Activated T-helper 2 cell treated with anti-CD3 and anti-CD28 coated beads, Interferon-gamma antibody, Interleukin-2, Interleukin-4, amounts not matched to agents 10 μg/mL and 5 μg/mL and 100 μg/mL, durations not matched to agents 14 hours and 24 hours and 36 hours (primary cell): ENCODE results near the gene TEX11. TPM values are rescaled to one million over a fixed set of nuclear protein-coding genes. Genes with fewer than 3 reads are reported as not detected.

ENCODE experiments used
- total RNA-seq: library from RNA; stranded (reverse); gene quantifications from 2 replicates; pipeline ENCODE4 v1.2.3, GENCODE V29; 2022

TEX11 gene
- total RNA-seq, 1 donor from 2014 or later, result not detected

Other genes with a start within 250 kb of the TEX11 start
- 0.07 TPM in 1 of 2 replicates, not detected in the other for gene SLC7A3, start 22.4 kb upstream of the TEX11 start, total RNA-seq
- gene SNX12, start 159.6 kb upstream of the TEX11 start, total RNA-seq, result 49.9 and 50.1 TPM in 2 replicates
- gene FOXO4, start 187.1 kb upstream of the TEX11 start, total RNA-seq, result 10.6 and 11.6 TPM in 2 replicates
- gene CXorf65, start 198.0 kb upstream of the TEX11 start, total RNA-seq, result 22.7 and 26.3 TPM in 2 replicates
- gene IL2RG, start 202.9 kb upstream of the TEX11 start, total RNA-seq, result 358 and 366 TPM in 2 replicates
- 71.1 and 71.3 TPM in 2 replicates for gene MED12, start 209.9 kb upstream of the TEX11 start, total RNA-seq
- 0.78 and 0.94 TPM in 2 replicates for gene NLGN3, start 236.1 kb upstream of the TEX11 start, total RNA-seq